Measurements from ENCODE around the gene SLC43A2. TPM values are rescaled to one million over a fixed set of nuclear protein-coding genes. Genes with fewer than 3 reads are reported as not detected.

SLC43A2 gene
- polyA plus RNA-seq, 1 donor, result 3.9 TPM

DNA sequence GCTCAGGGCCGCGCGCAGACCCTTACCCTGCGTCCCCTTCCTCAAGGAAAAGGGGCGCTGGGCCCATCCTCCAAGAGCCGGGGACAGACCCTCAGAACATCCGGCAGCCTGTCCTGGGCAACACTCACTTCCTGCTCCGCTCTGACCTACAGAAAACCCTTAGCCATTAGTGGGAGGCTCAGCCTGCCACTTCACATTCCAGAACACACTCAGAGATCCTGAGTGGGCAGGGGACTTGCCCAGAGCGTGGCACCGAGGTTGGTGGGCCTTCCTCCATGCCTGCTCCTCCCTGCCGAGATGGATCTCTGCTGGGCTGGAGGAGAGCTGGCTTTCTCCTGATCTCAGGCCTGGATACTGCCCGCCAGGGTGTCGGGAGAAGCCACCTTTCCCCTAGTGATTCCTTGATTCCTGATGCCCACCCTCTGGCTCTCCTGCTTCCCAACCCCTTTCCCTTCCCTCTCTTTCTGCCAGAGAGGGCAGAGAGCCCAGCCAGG lies 15.4 kb upstream of the SLC43A2 start:
- DNase-seq (ENCODE audit: low read depth), result no peak

DNA sequence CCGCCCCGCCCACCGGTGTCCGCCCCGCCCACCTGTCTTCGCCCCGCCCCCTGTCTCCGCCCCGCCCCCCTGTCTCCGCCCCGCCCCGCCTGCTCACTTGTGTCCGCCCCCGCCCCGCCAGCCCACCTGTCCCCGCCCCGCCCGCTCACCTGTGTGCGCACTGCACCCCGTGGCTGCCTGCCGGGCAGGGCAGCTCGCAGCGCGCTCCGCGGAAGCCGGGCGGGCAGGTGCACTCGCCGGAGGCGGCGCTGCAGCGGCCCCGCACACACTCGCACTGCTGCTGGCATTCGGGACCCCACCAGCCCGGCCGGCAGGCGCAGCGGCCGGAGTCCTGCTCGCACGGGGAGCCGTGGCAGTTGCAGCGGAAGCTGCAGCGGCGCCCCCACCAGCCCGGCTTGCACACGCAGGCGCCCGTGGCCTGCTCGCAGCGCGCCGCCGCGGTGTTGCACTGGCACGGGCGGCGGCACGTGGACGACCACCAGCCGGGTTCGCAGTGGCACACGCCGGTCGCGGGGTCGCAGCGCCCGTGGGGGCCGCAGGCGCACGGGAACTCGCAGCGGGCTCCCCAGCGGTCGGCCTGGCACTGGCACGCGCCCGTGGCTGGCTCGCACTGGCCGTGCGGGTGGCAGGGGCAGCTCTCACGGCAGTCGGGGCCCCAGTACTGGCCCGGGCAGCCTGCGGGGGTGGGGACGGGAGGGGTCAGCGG lies 14.8 kb upstream of the SLC43A2 start:
- DNase-seq (ENCODE audit: low read depth), result no peak

DNA sequence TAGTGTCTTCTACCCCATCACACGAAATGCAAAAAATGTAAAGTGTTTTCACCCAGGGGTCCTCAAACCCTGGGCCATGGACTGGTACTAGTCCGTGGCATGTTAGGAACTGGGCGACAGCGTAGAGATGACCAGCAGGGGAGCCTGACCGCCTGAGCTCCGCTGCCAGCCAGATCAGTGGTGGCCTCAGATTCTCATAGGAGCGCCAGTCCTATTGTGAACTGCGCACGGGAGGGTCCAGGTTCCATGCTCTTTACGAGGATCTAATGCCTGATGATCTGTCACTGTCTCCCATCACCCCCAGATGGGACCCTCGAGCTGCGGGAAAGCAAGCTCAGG lies 12.4 kb upstream of the SLC43A2 start:
- no peak for DNase-seq (ENCODE audit: low read depth)

DNA sequence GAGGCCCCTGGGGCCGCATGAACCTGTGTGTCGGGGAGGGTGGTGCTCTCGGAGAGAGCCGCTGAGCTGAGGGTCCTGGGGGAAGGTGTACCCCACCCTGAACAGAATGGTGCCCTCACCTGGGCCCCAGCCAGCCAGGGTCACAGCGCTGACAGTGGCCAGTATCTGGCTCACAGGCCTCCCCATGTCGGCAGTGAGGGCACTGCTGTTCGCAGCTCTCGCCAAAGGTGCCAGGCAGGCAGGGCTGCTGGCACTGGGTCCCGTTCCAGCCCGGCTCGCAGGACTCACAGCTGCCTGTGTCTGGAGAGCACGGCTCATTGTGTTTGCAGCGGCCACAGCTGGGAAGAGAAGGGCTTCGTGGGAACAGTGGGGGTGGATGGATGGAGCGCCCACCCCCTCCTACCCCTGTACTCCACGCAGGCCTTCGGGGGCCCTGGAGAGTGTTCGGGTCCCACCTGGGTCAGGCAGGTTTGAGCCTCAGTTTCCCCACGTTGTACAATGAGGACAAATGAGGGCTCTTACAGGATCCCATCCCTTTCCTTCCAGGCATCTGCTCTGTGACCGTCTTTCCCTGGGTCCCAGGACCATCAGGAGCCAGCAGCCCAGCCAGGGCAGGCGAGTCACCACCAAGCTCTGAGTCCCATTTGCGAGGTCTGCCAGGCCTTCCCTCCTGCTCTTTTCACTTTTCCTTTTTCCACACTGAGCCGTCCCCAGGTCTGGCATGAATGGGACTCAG lies 11.9 kb upstream of the SLC43A2 start:
- no peak for DNase-seq (ENCODE audit: low read depth)

DNA sequence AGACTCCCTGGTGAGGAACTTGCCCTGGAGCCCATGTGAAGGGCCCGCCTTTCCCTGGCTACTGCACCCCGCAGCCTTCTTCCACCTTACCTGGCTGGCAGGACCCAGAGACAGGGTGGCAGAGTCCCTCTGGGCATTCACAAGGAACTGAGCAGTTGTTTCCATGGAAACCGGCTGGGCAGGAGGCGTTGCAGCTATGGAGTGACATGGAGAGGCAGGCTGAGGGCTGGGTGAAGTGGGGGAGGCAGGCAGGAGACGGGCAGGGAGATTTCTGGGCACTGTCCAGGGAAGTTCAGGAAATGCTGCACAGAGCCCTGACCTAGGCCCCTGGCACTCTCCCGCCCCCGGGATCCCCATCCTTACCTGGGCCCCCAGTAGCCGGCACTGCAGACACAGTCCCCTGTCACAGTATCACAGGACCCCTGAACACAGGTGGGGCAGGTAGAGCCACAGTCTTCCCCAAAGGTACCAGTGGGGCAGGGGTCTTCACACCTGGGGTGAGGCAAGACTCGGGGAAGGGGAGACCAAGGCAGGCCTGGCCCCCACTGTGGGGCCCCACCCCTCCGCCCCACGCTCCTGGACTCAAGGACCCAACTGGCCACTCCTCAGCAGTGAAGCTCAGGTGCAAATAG lies 11.0 kb upstream of the SLC43A2 start:
- DNase-seq (ENCODE audit: low read depth), result no peak

DNA sequence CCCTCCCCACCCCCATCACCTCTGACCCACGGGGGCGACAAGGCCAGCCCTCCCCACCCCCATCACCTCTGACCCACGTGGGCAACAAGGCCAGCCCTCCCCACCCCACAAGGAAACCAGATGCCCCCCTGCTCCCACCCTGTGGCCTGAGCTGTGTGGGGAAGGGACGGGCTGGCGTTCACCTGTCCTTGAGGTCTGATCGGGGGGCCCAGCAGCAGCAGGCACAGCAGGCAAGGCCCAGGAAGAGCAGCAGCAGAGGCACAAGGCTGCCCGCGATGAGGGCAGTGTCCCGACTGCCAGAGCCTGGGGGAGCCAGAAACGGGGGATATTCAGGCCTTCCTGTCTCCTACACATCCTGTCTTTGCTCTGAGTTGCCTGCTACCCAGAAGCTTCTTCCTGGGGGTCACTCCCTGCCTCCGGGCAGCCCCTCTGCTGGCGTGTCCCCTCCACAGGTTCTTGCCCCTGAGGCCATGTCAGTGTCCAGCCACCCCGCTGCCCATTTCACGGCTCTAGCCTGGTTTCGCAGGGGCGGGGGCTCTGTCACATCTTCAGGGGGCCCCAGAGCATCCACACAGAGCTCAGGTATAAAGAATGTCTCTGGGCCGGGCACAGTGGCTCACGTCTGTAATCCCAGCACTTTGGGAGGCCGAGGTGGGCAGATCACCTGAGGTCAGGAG lies 10.1 kb upstream of the SLC43A2 start:
- no peak for DNase-seq (ENCODE audit: low read depth)

DNA sequence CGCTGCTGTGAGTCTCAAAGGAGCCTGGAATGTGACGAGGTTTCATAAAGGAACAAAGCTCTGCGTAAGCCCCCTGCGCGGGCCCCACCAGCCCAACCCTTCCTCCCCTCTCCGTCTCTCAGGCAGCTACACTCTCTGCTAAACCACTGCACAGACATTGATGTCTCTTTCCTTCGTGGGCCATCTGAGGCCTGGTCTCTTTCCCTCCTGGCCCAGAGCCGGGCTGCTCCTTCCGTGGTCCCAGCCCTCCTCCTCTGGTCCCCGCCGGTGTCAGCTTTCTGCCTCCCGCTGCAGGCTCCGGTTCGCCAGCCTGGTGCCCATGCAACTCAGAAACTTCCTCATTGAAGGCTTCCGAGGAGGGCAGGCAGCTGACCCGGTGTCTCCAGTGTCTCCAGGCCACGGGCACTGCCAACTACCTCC lies 9.5 kb upstream of the SLC43A2 start:
- DNase-seq (ENCODE audit: low read depth), result no peak

DNA sequence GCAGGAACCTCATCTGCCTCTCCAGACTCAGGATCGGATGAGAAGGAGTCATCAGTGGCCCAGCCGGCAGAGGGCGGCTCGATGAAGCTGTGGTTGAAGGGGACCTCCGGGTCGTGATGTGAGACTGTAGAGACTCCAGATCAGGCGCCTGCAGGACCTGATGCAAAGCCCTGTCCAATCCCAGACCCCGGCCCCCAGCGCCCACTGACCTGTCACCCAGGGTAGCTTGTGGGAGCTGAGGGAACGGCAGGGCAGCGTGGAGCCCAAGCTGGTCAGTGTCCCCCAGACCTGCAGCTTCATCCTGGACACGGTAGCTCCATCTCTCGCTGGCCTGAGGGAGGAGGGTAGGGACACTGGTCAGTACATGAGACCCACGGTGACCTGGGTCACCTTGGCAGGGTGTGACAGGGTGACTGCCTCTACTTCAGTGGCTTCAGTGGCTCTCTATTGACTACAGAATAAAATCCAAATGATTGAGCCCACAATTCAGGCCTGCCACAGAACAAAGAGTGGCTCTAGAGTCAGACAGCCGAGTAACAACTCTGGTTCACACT lies 8.2 kb upstream of the SLC43A2 start:
- DNase-seq (ENCODE audit: low read depth), result no peak

DNA sequence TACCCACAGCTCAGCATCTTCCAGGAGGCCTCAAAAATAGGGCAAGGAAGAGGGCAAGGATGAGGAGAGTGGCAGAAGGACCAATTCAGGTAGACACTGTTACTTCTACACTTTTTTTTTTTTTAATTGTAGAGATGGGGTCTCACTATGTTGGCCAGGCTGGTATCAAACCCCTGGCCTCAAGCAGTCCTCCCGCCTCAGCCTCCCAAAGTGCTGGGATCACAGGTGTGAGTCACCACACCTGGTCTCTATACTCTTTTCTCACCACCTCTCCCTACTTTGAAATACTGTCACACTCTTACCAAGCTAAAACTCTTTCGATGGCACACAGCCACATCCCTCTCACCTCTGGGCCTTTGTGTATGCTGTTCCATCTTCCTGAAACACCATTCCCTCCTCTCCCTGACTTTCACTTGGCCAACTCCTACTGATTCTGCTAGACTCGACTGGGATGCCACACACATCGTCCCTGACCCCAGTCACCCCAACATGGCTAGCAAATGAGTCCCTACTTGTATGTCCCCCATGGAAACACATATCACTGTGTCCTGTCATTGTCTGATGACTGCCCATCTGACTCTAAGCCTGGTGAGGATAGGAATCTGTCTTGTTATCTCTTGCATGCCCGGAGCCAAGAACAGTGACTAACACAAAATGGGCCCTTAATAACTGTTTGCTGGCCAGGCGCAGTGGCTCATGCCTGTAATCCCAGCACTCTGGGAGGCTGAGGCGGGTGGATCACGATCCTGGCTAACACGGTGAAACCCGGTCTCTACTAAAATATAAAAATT lies 7.2 kb upstream of the SLC43A2 start:
- no peak for DNase-seq (ENCODE audit: low read depth)

DNA sequence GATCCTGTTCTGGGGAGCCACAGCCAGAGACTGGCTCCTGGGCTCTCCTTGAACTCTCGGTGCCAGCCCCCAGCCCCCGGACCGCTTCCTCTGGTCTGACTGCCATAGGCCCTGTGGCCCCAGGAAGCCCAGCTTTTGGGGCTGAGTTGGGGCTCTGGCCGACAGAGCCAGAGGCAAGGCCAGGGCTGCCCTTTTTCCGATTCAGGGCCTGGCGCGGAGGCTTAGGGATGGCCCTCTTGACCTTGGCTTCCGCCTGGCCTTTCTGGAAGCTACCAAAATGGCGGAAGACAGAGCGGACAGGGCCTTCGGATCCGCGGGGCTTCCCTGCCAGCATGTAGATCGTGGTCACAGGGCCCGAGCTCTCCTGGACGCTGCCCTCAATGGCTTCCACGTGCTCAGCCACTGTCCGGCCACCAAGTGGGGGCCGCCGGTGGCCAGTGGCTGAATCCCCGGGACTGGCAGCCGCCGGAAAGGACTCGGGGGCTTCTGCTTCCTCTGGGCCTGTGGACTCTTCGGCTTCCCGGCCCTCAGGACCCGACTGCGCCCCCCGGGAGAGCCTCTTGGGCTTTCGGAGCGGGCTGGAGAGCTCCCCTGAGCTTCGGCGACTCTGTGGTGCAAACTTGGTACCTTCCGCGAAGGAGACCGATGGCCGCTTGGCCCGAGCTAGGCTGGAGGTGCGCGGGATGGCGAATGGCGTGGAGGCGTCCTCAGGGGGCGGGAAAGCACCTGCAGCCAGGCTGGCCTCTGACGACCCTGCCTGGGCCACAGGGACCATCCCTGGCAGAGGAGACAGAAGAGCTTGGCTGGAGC lies 6.4 kb upstream of the SLC43A2 start:
- no peak for DNase-seq (ENCODE audit: low read depth)

DNA sequence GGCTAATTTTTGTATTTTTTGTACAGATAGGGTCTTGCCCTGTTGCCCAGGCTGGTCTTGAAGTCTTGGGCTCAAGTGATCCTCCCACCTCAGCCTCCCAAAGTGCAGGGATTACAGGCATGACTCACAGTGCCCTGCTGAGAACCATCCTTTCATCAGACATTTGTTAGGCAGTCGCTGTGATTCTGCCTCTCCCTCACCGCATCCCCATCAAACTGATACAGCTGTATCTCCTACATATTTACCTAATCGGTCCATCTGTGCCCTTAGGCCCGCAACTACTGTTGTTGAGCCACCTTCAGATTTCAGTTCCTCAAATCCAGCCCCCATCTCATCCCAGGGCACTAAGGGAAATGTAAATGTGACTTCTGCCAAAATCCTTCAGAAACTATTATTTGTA lies 2.0 kb upstream of the SLC43A2 start:
- no peak for DNase-seq (ENCODE audit: low read depth)

DNA sequence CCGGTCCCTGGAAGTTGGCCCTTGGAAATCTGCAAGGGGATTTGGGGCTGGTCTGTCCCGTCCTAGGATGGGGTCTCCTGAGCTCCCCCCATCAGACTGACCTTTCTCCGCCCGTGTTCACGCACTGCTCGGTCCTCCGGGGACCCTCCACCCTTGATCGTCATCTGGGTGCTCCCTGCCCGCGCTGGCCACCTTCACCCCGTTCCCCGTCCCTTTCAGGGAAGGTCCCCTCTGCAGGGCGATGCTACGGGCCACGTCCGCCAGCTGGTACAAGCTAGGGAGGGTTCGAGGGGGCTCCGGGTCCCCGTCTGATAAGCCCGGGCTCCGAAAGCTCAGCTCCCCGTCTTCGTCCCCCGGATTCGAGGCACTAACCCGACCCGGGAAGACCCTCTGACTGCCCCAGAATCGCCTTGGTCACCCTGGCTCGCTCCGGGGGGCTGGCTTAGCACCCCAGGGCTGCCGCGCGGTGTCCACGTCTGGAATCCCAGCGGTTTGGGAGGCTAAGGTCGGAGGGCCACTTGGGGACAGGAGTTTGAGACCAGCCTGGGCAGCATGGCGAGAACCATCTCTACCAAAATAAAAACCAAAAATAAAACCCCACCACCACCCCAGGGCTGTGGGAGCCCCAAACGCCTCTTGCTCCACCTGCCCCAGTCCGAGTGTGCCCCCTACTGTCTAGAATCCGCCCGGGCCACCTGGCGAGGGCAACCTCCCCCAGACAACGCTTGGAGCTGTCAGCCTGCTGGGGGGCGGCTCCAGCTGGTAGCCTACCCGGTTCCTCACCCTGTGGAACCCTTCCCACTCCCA lies 1.1 kb upstream of the SLC43A2 start:
- DNase-seq (ENCODE audit: low read depth), result no peak

DNA sequence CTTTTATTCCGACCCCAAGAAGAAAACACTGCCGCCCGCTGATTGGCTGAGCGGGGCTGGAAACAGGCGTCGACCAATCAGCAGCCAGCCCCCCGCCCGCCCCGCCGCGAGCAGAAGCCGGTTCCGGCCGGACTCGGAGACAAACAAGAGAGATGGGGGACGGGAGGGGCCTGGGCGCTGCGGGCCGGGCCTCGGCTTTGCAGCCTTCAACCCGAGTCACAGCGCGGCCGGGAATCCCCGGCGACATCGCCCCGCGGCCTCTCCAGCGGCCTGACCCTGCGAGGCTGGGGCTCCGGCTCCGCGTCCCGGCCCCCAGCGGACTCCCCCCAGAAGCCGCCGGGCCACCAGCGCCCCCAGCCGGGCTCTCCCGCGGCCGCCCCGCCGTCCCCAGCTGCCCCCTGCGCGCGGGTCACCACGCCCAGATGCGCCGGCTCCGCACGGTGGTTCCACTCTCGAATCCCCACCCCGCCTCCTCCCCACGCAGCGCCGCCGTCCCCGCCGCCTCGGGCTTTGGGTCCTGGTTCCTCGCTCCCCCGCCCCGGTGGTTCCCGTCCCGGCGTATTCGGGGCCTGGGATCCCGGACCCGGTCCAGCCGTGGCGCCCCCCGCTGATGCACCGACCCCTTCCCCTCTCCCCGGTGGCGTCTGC lies 346 bp upstream of the SLC43A2 start:
- DNase-seq (ENCODE audit: low read depth), result peak; percentile 67

DNA sequence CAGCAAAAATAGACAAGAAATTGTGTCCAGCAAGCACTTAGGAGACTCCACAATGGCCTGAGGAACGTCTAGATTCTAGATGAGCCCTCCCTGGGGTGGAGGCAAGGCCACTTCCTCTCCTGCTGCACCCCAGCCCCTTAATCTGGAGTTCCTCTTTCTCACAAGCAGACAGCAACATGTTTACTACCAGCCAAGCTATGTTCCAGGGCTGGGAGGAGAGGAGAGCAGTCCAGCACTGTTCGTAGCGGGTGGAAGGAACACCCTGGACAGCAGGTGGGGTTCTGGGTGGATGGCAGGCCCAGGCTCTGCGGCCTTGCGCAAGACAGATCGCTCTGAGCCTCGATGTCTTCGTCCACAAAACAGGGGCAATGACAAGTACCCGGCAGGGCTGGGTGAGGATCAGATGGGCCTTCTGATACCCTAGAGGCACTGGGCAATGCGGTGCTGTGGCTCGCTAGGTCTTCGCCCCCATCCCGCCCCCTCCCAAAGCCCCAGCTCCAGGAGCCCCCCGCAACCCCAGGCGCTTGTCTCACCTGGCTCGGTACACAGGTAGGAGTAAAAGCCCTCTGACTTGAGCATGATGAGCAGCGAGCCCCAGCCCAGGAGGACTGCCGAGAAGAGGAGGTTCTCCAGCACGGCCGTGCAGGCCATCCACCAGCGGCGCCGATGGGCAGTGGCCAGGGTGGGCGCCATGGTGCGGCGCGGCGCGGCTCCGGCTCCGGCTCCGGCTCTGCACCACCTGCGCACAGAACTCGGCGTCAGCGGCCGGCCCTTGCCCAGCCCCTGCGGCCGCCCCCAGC lies 1.3 kb downstream of the SLC43A2 start:
- DNase-seq (ENCODE audit: low read depth), result no peak

DNA sequence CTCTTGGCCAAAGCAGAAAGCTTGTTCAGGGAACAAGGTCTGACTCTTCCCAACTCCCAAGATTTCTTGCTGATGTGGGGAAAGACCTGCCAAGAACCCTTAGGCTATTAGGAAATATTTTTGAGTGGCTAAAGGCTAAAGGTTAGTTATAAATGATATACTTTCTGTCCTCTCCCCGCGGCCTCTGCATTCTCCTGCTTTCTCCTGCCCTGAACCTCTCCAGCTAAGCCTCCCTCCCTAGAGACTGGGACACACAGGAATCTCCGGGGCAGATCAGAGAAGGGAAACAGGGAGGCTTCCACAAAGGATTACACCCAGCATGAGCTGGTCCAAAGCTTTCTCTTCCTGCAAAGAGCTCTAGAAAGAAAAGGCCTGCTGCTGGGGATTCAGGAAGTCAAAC lies 2.3 kb downstream of the SLC43A2 start:
- no peak for DNase-seq (ENCODE audit: low read depth)

DNA sequence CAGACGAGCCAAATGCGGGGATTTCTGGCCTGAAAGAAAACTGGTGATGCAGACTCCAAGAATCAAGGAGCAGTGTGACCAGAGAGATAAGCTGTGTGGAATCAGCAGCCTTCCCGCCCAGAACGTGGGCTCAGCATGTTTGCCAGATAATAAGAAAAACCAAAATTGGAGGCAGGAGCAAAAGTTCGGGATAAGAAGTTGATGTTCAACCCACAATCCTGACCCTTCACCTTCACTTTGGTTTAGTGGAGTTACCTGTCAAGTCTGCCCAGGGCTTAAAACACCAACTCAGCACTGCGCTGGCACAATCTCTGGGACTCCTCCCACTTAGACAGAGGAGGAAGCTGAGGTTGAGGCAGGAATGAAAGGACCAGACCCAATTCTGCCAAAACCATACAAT lies 3.1 kb downstream of the SLC43A2 start:
- no peak for DNase-seq (ENCODE audit: low read depth)

DNA sequence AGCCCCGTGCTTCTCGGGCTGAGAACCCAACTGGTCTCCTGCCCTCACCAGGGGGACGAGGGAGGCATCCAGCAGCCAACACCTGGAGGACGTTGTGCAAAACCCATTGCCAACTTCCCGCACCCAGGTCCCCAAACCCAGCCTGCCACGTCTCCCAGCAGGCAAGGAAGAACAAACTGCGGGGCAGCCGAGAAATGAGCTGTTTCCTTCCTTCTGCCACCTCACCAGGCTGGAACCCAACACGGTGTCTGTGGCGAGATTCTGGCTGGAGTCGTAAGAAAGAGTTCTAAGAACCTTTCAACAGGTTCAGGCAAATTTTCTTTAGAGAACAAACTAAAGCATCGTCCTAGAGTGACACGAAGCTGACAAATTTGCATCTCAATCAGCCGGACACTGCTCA lies 3.6 kb downstream of the SLC43A2 start:
- no peak for DNase-seq (ENCODE audit: low read depth)

DNA sequence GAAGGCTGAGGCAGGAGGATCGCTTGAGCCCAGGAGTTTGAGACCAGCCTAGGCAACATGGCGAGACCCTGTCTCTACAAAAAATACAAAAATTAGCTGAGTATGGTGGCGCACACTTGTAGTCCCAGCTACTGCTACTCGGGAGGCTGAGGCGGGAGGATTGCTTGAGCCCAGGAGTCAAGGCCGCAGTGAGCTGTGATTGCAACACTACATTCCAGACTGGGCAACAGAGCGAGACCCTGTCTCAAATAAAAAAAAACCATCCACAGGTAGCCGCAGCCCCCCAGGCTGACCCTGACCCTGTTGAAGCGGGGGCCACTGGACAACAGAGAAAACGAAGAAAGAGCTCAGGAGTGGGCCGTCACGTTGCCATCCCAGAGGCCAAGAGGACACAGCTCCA lies 4.0 kb downstream of the SLC43A2 start:
- DNase-seq (ENCODE audit: low read depth), result no peak

All from forelimb muscle (tissue), 1 donor.